Epidermal melanocyte (primary cell): ENCODE results near the gene OR2A1.
"Not testable (repeated sequence)": the region's sequence is repeated elsewhere in the genome, so short reads cannot be mapped to it uniquely, and the experiment has no call there.

Source experiments
- DNase-seq: peaks from one replicate; pipeline ENCODE4 v3.0.0; 2011; ENCODE audit warnings: low spot score; ENCODE audit not compliant: insufficient read length

OR2A1 gene, protein sequence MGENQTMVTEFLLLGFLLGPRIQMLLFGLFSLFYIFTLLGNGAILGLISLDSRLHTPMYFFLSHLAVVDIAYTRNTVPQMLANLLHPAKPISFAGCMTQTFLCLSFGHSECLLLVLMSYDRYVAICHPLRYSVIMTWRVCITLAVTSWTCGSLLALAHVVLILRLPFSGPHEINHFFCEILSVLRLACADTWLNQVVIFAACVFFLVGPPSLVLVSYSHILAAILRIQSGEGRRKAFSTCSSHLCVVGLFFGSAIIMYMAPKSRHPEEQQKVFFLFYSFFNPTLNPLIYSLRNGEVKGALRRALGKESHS

DNA sequence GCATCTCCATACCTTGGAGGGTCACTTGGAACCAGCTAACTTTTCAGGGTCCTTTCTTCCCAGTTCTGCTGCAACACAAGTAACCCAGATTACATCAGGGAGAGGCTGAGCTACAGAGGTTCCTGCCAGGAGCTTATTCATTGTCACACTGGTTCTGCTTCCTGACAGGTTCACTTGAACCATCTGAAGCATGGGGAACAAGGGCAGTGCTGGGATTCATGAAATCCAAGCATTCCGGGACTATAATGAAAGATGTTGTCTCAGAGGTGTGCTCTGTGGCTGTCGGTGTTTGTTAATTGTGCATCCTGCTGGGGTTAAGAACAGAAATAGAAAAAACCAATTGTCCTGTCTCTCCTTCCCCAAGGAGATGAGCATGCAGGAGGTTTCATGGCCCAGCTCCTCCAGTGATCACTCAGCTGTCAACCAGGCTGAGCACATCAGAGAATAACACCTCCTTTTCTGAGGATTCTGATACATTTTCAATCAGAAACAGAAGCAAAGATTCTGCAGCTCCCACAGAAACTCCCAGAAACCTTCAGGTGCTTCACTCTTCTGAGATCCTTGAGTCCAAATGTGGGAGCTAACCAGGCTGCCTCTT is at the start of gene OR2A1:
TSS of gene OR2A1 (plus strand) at position 548 of the 598 bp plus-strand sequence. CDS start 5,706 bp downstream, outside the sequence.
- DNase-seq, result not testable (repeated sequence)

DNA sequence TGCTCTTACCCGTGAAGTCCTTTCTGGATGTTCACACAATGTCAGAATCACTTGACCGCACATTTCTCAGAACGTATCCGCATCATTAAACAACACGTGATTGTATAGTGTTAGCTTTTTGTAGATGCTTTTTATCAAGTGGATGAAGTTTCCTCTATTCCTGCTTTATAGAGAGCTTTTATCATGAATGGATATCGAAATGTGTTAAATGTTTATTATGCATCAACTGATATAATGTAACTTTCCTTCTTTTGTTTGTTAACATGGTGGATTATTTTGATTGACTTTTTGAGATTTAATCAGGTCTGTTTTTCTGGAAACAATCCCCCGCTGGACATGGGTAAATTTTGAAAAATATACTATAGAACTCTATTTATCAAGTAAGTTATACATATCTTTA is 47.5 kb upstream of the OR2A1 start, which contains the start of gene OR2A7:
TSS of gene OR2A7 (minus strand) at position 101 of the 400 bp plus-strand sequence. CDS start 5,164 bp downstream, outside the sequence.
- not testable (repeated sequence) for DNase-seq

- not testable (repeated sequence) for DNase-seq
Measured at GRCh38 chr7:144269188-144269587, 43.0 kb upstream of the OR2A1 start, which contains the start of gene CTAGE8. CTAGE8 (minus strand) TSS chr7:144269288; CDS start chr7:144269250, 38 bp downstream.

- DNase-seq, result not testable (repeated sequence)
Measured at GRCh38 chr7:144275281-144275680, 36.9 kb upstream of the OR2A1 start.

DNA sequence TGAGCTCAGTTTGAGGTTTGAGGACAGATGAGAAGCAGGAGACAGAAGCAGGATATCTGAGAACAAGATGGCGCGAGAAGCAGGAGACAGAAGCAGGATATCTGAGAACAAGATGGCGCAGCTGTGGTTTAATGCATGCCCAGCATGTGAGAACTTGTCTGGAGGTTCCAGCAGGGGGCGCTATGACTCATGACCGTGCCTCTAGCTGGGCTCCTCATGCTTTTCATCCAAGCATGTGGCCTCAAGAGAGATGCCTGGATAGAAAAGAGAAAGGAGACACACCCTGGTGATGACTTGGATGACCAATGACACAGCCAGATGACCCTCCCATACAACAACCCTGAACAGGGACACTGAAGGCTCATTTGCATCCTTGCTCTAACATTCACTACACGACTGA is 32.2 kb upstream of the OR2A1 start:
- not testable (repeated sequence) for DNase-seq

DNA sequence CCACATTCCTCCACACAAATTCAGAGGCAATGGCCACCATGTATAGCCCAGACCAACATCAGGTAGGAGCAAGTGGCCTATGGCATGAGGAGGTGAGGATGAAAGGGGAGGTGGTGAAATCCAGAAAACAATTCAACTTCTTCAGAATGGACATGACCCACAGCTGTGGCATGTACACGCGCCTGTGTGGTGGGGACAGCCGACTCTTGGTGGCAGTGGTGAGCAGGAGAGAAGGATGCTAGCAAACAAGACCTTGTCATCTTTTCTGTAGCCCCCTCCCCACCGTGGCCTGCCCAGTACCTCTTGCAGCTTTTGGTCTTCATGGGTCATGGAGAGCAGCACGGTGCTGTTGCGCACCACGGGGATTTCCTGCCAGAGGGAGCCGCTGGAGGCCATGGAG is 30.2 kb upstream of the OR2A1 start:
- DNase-seq, result not testable (repeated sequence)

DNA sequence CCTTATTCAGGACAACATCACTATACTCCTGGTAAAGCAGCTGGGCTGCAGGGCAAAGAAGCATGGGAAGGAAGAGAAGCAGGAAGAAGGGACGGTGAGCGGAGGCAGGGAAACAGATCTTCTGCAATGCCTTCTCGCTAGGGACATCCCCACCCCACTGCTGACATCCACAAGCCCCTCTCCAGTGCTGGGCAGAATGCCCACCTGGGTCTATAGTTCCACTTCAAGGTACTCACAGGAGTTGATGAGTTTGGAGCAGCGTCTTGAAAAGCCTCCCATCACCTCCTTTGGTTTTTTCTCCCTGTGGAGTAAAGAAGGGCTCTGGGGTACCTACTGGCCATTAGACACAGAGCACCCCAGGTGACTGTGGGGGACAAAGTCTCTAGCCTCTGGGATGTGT is 29.7 kb upstream of the OR2A1 start:
- not testable (repeated sequence) for DNase-seq

DNA sequence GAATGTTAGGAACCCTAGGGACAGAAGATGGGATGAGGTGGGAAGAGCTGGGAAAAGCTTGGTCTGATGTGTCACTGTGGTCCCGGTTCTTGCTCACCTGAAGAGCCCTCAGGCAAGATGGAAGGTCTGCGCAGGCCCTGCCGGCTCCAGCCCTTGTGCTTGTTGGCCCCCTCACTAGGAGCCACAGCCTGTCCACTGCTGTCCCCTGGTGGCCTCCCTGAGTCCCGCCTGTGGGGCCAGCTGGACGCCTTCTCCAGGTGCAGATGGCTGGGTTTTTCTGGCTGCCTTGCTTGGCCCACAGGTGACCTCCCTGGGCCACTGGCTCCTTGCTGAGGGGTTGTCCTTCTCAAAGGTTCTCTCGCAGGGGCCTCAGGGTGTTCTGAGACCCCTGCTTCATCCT is 28.5 kb upstream of the OR2A1 start:
- DNase-seq, result not testable (repeated sequence)

GRCh38 chr7:144287171-144287784 is 24.9 kb upstream of the OR2A1 start:
- DNase-seq, result not testable (repeated sequence)

- DNase-seq, result not testable (repeated sequence)
Measured at GRCh38 chr7:144291607-144292006, 20.6 kb upstream of the OR2A1 start.

GRCh38 chr7:144292384-144293161 is 19.6 kb upstream of the OR2A1 start:
- DNase-seq, result not testable (repeated sequence)

GRCh38 chr7:144293794-144294499 is 18.3 kb upstream of the OR2A1 start:
- DNase-seq, result not testable (repeated sequence)

GRCh38 chr7:144302578-144303303 is 9.5 kb upstream of the OR2A1 start:
- not testable (repeated sequence) for DNase-seq

DNA sequence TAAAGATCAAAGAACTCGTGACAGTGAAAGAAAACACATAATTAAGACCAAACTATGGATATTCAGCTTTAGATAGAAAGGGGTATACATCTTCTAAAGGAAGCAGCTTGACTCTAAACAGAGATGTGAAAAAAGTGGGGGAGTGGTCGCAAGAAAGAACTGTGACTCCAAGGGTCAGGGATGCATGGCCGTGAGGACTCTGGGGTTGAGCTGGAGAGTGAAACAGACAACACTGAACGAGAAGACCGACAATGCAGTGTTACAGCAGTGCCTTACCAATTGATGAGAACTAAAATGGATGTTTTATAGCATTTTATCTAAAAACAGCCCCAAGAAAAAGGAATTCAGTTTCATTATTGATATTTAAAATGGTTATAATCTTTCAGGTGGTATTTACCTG is 8.6 kb upstream of the OR2A1 start:
- not testable (repeated sequence) for DNase-seq

- DNase-seq, result not testable (repeated sequence)
Measured at GRCh38 chr7:144305156-144305555, 7.1 kb upstream of the OR2A1 start.

DNA sequence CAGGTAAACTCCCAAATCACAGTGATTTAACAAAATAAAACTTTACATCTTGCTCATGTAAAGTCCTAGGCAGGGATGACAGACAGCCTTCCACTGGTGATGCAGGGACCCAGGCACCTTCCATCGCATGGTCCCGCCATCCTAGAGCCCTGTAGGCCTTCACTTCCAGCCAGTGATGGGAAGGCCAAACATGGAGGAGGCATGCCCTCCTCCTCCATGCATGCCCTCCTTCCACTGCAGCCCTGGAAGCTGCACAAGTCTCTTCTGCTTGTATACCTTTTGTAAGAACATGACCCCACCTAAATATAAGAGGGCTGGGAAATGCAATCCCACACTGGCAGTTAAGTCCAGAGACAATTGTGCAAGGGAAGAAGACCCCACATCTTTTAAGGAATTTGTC is 2.5 kb upstream of the OR2A1 start:
- DNase-seq, result not testable (repeated sequence)

DNA sequence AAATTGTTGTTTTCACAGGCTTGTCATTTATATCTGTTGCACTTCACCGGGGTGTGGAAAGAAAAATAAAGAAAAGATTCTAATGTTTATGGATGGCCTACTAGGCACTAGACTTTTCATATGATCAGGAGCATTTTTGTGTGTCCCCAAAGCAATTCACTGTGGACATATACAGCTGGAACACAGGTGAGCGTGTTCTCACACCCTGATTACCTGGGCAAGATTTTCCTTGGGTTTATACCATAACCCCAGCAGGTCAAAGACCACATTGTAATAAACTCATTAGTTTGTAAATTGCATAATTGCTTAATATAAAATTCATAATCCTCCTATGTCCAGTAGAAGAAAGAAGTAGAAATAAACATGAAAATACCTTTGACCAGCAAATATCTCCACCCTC is 1.0 kb upstream of the OR2A1 start:
- DNase-seq, result not testable (repeated sequence)

DNA sequence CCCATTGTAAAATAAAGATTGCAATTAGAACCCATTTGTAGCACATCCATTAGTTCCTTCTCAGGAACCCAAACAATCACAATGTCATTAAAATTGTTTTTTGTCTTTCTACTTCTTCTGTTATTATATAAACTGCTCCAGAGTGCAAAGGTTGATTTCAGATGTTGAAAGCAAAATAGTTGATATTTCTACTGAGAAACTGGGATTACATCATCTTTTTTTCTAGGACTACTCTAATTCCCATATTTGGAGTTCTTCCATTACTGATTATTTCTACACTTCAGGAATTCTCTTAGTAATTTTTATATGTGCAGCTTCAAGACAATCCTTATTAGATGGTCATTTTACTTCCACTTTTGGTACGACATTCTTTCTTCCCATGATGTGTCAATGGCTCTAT is 5.3 kb downstream of the OR2A1 start:
- DNase-seq, result not testable (repeated sequence)

DNA sequence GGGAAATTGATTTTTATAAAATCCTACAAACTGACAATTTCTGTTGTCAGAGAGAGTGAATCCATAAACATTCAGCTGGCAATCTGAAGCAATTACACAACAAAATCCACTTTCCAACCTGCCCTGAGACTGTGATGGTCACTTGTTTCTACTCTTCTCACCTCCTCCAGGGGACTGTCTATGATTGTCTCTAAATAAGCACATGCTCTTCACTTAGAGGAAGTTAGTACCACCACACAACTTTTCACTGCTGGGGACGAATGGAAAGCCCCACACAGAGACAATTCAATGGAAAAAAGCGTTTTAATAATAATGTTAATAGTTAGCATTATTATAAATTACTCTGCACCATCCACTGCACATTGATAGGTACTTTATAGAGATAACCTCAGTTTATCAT is 7.3 kb downstream of the OR2A1 start:
- DNase-seq, result not testable (repeated sequence)

DNA sequence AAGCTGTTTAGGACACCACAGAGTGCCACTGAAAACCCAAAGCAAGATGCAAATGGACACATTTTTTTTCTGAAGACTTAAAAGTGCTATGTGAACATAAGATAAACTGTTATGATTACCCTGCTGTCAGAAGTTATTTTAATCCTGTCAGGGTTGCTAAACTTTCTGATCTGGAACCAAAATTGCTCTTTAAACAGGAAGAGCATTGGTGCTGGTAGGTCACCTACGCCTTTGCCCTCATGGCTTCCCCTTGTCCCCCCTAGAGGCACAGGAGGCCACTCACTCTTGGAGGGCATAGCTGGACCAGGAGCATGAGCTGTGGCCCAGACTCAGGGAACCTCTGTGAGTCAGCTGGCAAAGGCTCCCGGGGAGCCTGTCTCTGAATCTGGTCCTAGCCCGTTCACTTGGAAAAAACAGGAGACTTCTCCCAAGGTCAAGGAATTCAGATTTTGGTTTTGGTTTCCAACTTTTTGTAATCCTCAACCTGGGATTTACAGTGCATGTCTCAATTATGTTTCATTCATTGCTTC is 9.5 kb downstream of the OR2A1 start:
- not testable (repeated sequence) for DNase-seq
